ENCODE data around the gene LRRC61.
"Not testable (repeated sequence)": the region's sequence is repeated elsewhere in the genome, so short reads cannot be mapped to it uniquely, and the experiment has no call there.

DNA sequence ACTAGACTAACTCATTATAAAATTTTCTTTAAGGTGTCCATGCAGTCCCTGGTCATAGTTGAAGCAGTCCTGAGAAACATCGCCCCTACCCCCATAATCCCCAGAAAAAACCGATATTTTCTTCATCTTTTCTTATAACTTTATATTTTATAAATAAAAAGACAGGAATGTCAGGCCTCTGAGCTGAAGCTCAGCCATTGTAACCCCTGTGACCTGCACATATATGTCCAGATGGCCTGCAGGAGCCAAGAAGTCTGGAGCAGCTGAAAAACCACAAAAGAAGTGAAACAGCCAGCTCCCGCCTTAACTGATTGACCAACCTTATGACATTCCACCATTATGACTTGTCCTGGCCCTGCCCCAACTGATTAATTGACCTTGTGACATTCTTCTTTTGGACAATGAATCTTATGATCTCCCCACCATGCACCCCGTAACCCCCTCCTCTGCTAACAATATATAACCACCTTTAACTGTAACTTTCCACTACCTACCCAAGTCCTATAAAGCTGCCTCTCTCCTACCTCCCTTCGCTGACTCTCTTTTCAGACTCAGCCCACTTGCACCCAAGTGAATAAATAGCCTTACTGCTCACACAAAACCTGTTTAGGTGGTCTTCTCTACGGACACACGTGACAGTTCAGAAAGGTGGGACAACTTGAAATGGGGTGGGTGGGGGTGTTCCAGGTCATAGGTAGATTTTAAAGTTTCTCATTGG is 10.3 kb upstream of the LRRC61 start:
- not testable (repeated sequence) for TF ChIP-seq CREB3 (CRISPR knock-in tag; IDR thresholded peaks at IDR 0.05); CTCF (CRISPR knock-in tag; IDR thresholded peaks at IDR 0.05); HNRNPK (IDR thresholded peaks at IDR 0.05; ENCODE audit: low read depth, low read length, poor library complexity, severe bottlenecking); ZNF660 (CRISPR knock-in tag; IDR thresholded peaks at IDR 0.05; ENCODE audit: borderline replicate concordance, low read depth); SIN3A (IDR thresholded peaks at IDR 0.05; ENCODE audit: borderline replicate concordance, low read depth, low read length); FOXP1 (IDR thresholded peaks at IDR 0.05); FOXP1 (CRISPR knock-in tag; IDR thresholded peaks at IDR 0.05)
- TF ChIP-seq, protein P1, sequence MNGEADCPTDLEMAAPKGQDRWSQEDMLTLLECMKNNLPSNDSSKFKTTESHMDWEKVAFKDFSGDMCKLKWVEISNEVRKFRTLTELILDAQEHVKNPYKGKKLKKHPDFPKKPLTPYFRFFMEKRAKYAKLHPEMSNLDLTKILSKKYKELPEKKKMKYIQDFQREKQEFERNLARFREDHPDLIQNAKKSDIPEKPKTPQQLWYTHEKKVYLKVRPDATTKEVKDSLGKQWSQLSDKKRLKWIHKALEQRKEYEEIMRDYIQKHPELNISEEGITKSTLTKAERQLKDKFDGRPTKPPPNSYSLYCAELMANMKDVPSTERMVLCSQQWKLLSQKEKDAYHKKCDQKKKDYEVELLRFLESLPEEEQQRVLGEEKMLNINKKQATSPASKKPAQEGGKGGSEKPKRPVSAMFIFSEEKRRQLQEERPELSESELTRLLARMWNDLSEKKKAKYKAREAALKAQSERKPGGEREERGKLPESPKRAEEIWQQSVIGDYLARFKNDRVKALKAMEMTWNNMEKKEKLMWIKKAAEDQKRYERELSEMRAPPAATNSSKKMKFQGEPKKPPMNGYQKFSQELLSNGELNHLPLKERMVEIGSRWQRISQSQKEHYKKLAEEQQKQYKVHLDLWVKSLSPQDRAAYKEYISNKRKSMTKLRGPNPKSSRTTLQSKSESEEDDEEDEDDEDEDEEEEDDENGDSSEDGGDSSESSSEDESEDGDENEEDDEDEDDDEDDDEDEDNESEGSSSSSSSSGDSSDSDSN (CRISPR knock-in tag; IDR thresholded peaks at IDR 0.05): not testable (repeated sequence)

Data from HepG2 (cell line).